PC-3 (cell line): Measurements from ENCODE around the gene MGAT5. TPM values are rescaled to one million over a fixed set of nuclear protein-coding genes. Genes with fewer than 3 reads are reported as not detected.

Experiments used
- ATAC-seq: fragments of 200-7000 bp; cut with Tn5 transposase; 2 replicates; pipeline ENCODE4 v1.9.1; 2020; ENCODE audit warnings: mild to moderate bottlenecking, moderate library complexity
- BruUV-seq: library from RNA; stranded (reverse); fragments of 400-500 nt; replicated peaks from 2 replicates; lab custom pipeline; 2021; lab: Mats Ljungman, UMichigan
- CTCF ChIA-PET: fragments of 300-600 bp; sonication (Branson Sonifier 250); formaldehyde crosslinking; loops from one replicate; lab custom pipeline; 2022; ENCODE audit warnings: antibody characterized with exemption; lab: Charles Lee
- POLR2A ChIA-PET: fragments of 300-600 bp; sonication (Branson Sonifier 250); formaldehyde crosslinking; loops from one replicate; lab custom pipeline; 2022; ENCODE audit warnings: antibody characterized with exemption; ENCODE audit not compliant: unreplicated experiment; lab: Charles Lee
- DNase-seq: peaks from one replicate; pipeline ENCODE4 v3.0.0-alpha.2; 2015
- H2AFZ ChIP-seq: fragments of 300-600 bp; sonication (generic); 2 replicates; pipeline ENCODE4 v1.6.0; 2016; ENCODE audit warnings: antibody characterized with exemption, low read length
- H3F3A ChIP-seq: fragments of 300-600 bp; sonication (generic); one replicate; pipeline ENCODE4 v1.6.0; 2017; ENCODE audit warnings: antibody characterized with exemption, low read length, control low read depth, mild to moderate bottlenecking; ENCODE audit not compliant: unreplicated experiment
- H3K27ac ChIP-seq: fragments of 300-600 bp; sonication (generic); 2 replicates; pipeline ENCODE4 v1.5.1; 2016; ENCODE audit warnings: mild to moderate bottlenecking, low read length
- H3K27me3 ChIP-seq: fragments of 300-600 bp; sonication (generic); 2 replicates; pipeline ENCODE4 v1.6.1; 2016; ENCODE audit warnings: low read length, mixed read lengths
- H3K36me3 ChIP-seq: fragments of 300-600 bp; sonication (generic); 2 replicates; pipeline ENCODE4 v1.6.1; 2016; ENCODE audit warnings: low read depth, mixed run types, low read length, mixed read lengths
- H3K4me1 ChIP-seq: fragments of 300-600 bp; sonication (generic); 2 replicates; pipeline ENCODE4 v1.5.1; 2016; ENCODE audit warnings: low read length; ENCODE audit not compliant: insufficient read depth
- H3K4me2 ChIP-seq: fragments of 300-600 bp; sonication (generic); 2 replicates; pipeline ENCODE4 v1.6.0; 2016; ENCODE audit warnings: low read length
- H3K4me3 ChIP-seq: fragments of 300-600 bp; sonication (generic); 2 replicates; pipeline ENCODE4 v1.5.1; 2016; ENCODE audit warnings: mild to moderate bottlenecking, low read length, mixed read lengths
- H3K79me2 ChIP-seq: fragments of 300-600 bp; sonication (generic); 2 replicates; pipeline ENCODE4 v1.6.1; 2017; ENCODE audit warnings: low read length, mixed read lengths
- H3K9ac ChIP-seq: fragments of 300-600 bp; sonication (generic); 2 replicates; pipeline ENCODE4 v1.6.0; 2016; ENCODE audit warnings: mild to moderate bottlenecking, low read length
- H3K9me2 ChIP-seq: fragments of 300-600 bp; sonication (generic); replicated peaks from 2 replicates; pipeline ENCODE4 v1.6.1; 2016; ENCODE audit warnings: mixed run types, low read length, mixed read lengths
- H3K9me3 ChIP-seq: fragments of 300-600 bp; sonication (generic); 2 replicates; pipeline ENCODE4 v1.6.1; 2016; ENCODE audit warnings: low read length, mixed read lengths
- H4K20me1 ChIP-seq: fragments of 300-600 bp; sonication (generic); 2 replicates; pipeline ENCODE4 v1.6.1; 2016; ENCODE audit warnings: low read length, mixed read lengths
- CTCF ChIP-seq: fragments of 300-600 bp; sonication (generic); conservative IDR thresholded peaks from 2 replicates; pipeline ENCODE4 v1.5.1; 2017; ENCODE audit warnings: antibody characterized with exemption, low read depth, mild to moderate bottlenecking, low read length
- EZH2 ChIP-seq: fragments of 300-600 bp; sonication (generic); IDR thresholded peaks from one replicate; pipeline ENCODE4 v1.6.1; 2017; ENCODE audit warnings: antibody characterized with exemption, mild to moderate bottlenecking, low read length; ENCODE audit not compliant: unreplicated experiment
- EZH2phosphoT487 ChIP-seq: fragments of 300-600 bp; sonication (generic); IDR thresholded peaks from 2 replicates; pipeline ENCODE4 v1.6.1; 2018; ENCODE audit warnings: mild to moderate bottlenecking, antibody characterized with exemption, low read length, borderline replicate concordance
- intact Hi-C: fragments of 100-400 bp; cut with micrococcal nuclease; formaldehyde crosslinking; loops from 2 replicates; pipeline ENCODE4 v1.9.0; 2023
- total RNA-seq: library from RNA; depleted of rRNA; stranded (reverse); fragments of >200 nt; gene quantifications from 2 replicates; pipeline ENCODE4 v1.2.3, GENCODE V29; 2014

The MGAT5 gene
- total RNA-seq, 1 experiment from 2014 or later, result 33.8 TPM

- Histone ChIP-seq H4K20me1 (no peaks in the 10 kb centered on the region), H3K27me3 (no peaks in the 10 kb centered on the region), H3K4me1 (no peaks in the 10 kb centered on the region; the same call in 1 of the 2 replicates), H3K79me2 (no peaks in the 10 kb centered on the region; the same call in 1 of the 2 replicates), H3F3A (no peaks in the 10 kb centered on the region), H2AFZ (no peak overlapping the region), H3K27ac (no peak overlapping the region), H3K4me3 (no peak overlapping the region), H3K9me3 (no peaks in the 10 kb centered on the region), H3K36me3 (no peaks in the 10 kb centered on the region; the same call in 1 of the 2 replicates), H3K9ac (no peak overlapping the region), H3K9me2 (no peaks in the 10 kb centered on the region), H3K4me2 (no peak overlapping the region)
- TF ChIP-seq CTCF, result no peak
- TF ChIP-seq EZH2phosphoT487, result no peak
- no peak for TF ChIP-seq EZH2
- BruUV-seq, result no TSS peak
- ChIA-PET CTCF (no interaction called here), POLR2A (no interaction called here)
- intact Hi-C loops, result no loop called here
- ATAC-seq (no peak), DNase-seq (no peak)
These were observed 3.6 kb downstream of the MGAT5 start for GRCh38 chr2:134257509-134257908.

GRCh38 chr2:134257965-134258683 lies 4.3 kb downstream of the MGAT5 start:
- no peak overlapping the region for H3K4me3 ChIP-seq
- H3K27ac ChIP-seq, result no peak overlapping the region
- H3K4me2 ChIP-seq, result no peak overlapping the region
- no peak overlapping the region for H3K9ac ChIP-seq
- H2AFZ ChIP-seq, result no peak overlapping the region
- no peaks in the 10 kb centered on the region for H3K9me2 ChIP-seq
- DNase-seq (no peak), ATAC-seq (no peak)
- TF ChIP-seq CTCF (no peak), EZH2 (no peak), EZH2phosphoT487 (no peak)
- H4K20me1 ChIP-seq, result no peaks in the 10 kb centered on the region
- no TSS peak for BruUV-seq
- no peaks in the 10 kb centered on the region for H3K27me3 ChIP-seq
- ChIA-PET CTCF (no interaction called here), POLR2A (no interaction called here)
- no peaks in the 10 kb centered on the region; the same call in 1 of the 2 replicates for H3K4me1 ChIP-seq
- H3K9me3 ChIP-seq, result no peaks in the 10 kb centered on the region
- no peaks in the 10 kb centered on the region; the same call in 1 of the 2 replicates for H3K36me3 ChIP-seq
- intact Hi-C loops, result no loop called here
- peaks cover 3% of the 10 kb centered on the region for H3K79me2 ChIP-seq
- no peaks in the 10 kb centered on the region for H3F3A ChIP-seq
